Ascending aorta (tissue), 2 donors: ENCODE data around the gene RALA. TPM values are rescaled to one million over a fixed set of nuclear protein-coding genes. Genes with fewer than 3 reads are reported as not detected.
"Not testable (repeated sequence)": the region's sequence is repeated elsewhere in the genome, so short reads cannot be mapped to it uniquely, and the experiment has no call there.

Experiments used
- DNase-seq, 2 donors: peaks; one replicate each; pipeline ENCODE4 v3.0.0-alpha.2; 2019; ENCODE audit warnings: low spot score in 2 of 2
- H3K27ac ChIP-seq, 2 donors: fragments of 200-600 bp; sonication (generic); one replicate each; pipeline ENCODE4 v1.5.1; 2016 to 2017; ENCODE audit warnings: mild to moderate bottlenecking in 1 of 2
- H3K27me3 ChIP-seq: fragments of 200-600 bp; sonication (generic); one replicate; pipeline ENCODE4 v1.5.1; 2017
- H3K36me3 ChIP-seq, 2 donors: fragments of 200-600 bp; sonication (generic); one replicate each; pipeline ENCODE4 v1.5.1; 2016
- H3K4me1 ChIP-seq, 2 donors: fragments of 200-600 bp; sonication (generic); one replicate each; pipeline ENCODE4 v1.5.1; 2016 to 2017; ENCODE audit warnings: mild to moderate bottlenecking in 1 of 2
- H3K4me3 ChIP-seq, 2 donors: fragments of 200-600 bp; sonication (generic); one replicate each; pipeline ENCODE4 v1.5.1; 2016 to 2017; ENCODE audit warnings: mild to moderate bottlenecking in 1 of 2
- H3K9me3 ChIP-seq, 2 donors: fragments of 200-600 bp; sonication (generic); one replicate each; pipeline ENCODE4 v1.5.1; 2016
- CTCF ChIP-seq, 3 experiments: fragments of 200-600 bp in 2 of 3; fragments of 450-650 bp in 1 of 3; sonication (generic) in 2 of 3; IDR thresholded peaks; one replicate each; pipeline ENCODE4 v1.5.1; 2016 to 2019; ENCODE audit warnings: antibody characterized with exemption in 3 of 3, mild to moderate bottlenecking in 1 of 3, moderate library complexity in 1 of 3
- intact Hi-C: fragments of 100-400 bp; cut with DNase I; formaldehyde crosslinking; loops from one replicate; pipeline ENCODE4 v1.15.1; 2023
- total RNA-seq: library from RNA; depleted of rRNA; stranded (reverse); fragments of >200 nt; gene quantifications from one replicate; pipeline ENCODE4 v1.1.0, GENCODE V29; 2016

Gene RALA
- total RNA-seq, 1 donor from 2014 or later, result 6.0 TPM

GRCh38 chr7:39678930-39679709 lies 55.7 kb downstream of the RALA start:
- Histone ChIP-seq H3K9me3 (no peaks in the 10 kb centered on the region), H3K27me3 (no peaks in the 10 kb centered on the region), H3K4me3 (no peak overlapping the region), H3K4me1 (peaks cover 0 to 20% of the 10 kb centered on the region in 2 donors), H3K27ac (no peak overlapping the region), H3K36me3 (no peaks in the 10 kb centered on the region)
- intact Hi-C loops, result no loop called here
- DNase-seq, result no peak
- no peak for TF ChIP-seq CTCF (IDR thresholded peaks at IDR 0.05)

GRCh38 chr7:39679874-39680273 lies 56.5 kb downstream of the RALA start:
- H3K27me3 ChIP-seq, H3K9me3 ChIP-seq, H3K27ac ChIP-seq, intact Hi-C loops, H3K4me3 ChIP-seq, H3K36me3 ChIP-seq, DNase-seq: not testable (repeated sequence)
- H3K4me1 ChIP-seq, result peaks cover 0 to 17% of the 10 kb centered on the region in 2 donors

DNA sequence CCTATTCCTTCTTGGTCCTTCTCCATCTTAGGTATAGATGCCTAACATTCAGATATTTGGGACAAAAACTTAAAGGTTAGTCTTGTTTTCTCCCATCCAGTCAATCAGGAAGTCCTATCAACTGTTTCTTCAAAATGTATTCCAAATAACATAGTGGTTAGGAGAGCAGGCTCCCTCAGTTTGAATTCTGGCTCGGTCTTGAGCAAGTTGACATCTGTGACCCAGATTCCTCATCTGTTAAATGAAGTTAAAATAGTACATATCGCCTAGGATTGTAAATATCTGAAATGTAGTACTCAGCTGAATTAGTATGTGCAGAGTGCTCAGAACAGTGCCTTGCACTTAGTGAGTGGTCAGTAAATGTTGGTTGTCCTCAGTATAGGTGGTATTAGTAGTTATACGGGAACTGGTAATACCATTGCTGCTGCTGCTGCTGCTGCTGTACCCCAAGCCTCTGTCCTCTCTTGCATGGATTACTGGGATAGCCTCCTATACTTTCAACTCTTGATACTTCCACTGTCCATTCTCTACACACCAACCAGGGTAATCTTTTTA lies 58.6 kb downstream of the RALA start:
- no peaks in the 10 kb centered on the region for H3K27me3 ChIP-seq
- H3K9me3 ChIP-seq, result no peaks in the 10 kb centered on the region
- H3K4me1 ChIP-seq, result peaks cover 0 to 16% of the 10 kb centered on the region in 2 donors

GRCh38 chr7:39683216-39683845 lies 60.0 kb downstream of the RALA start:
- Histone ChIP-seq H3K4me3 (no peak overlapping the region), H3K27me3 (no peaks in the 10 kb centered on the region), H3K36me3 (peaks cover 0 to 2% of the 10 kb centered on the region in 2 donors), H3K27ac (no peak overlapping the region), H3K4me1 (peaks cover 0 to 16% of the 10 kb centered on the region in 2 donors), H3K9me3 (no peaks in the 10 kb centered on the region)
- intact Hi-C loops, result no loop called here
- no peak for TF ChIP-seq CTCF (IDR thresholded peaks at IDR 0.05)
- no peak for DNase-seq

More for the DNA sequence above, 58.6 kb downstream of the RALA start:
- no peak overlapping the region for H3K27ac ChIP-seq
- intact Hi-C loops, result no loop called here
- H3K4me3 ChIP-seq, result no peak overlapping the region
- no peak for DNase-seq
- no peaks in the 10 kb centered on the region for H3K36me3 ChIP-seq
- no peak for TF ChIP-seq CTCF (IDR thresholded peaks at IDR 0.05)

GRCh38 chr7:39686261-39686924 lies 63.0 kb downstream of the RALA start:
- no peak for DNase-seq
- peaks cover 0 to 16% of the 10 kb centered on the region in 2 donors for H3K4me1 ChIP-seq
- TF ChIP-seq CTCF (IDR thresholded peaks at IDR 0.05), result no peak
- H3K27me3 ChIP-seq, result no peaks in the 10 kb centered on the region
- no peak overlapping the region for H3K27ac ChIP-seq
- peaks cover 0 to 17% of the 10 kb centered on the region in 2 donors for H3K36me3 ChIP-seq
- H3K4me3 ChIP-seq, result no peak overlapping the region
- no peaks in the 10 kb centered on the region for H3K9me3 ChIP-seq
- intact Hi-C loops, result no loop called here
